ENCODE results near the gene MYH10.

MYH10 gene

DNA sequence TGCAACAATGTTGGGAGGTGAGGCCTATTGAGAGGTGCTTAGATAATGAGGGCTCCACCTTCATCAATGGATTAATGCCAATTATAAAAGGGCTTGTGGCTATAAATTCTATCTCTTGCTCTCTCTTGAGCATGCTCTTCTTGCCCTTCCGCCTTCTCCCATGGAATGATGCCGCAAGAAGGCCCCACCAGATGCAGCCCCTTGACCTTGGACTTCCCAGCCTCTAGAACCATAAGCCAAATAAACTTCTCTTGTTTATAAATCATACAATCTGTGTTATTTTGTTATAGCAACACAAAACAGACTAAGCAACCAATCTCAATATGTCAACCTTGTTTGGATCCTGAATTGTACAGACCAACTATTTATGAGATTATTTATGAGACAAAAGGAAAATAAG is 20.0 kb downstream of the MYH10 start:
- FAIRE-seq = no peak

GRCh38 chr17:8609910-8610309 is 20.6 kb downstream of the MYH10 start:
- no peak for FAIRE-seq
- no peak for DNase-seq (ENCODE audit: insufficient read length, low spot score)

More for the DNA sequence above, 20.0 kb downstream of the MYH10 start:
- DNase-seq (ENCODE audit: insufficient read length, low spot score) = no peak

- FAIRE-seq (no peak), DNase-seq (ENCODE audit: insufficient read length, low spot score) (no peak)
These were observed 22.5 kb downstream of the MYH10 start for GRCh38 chr17:8608001-8608400.

DNA sequence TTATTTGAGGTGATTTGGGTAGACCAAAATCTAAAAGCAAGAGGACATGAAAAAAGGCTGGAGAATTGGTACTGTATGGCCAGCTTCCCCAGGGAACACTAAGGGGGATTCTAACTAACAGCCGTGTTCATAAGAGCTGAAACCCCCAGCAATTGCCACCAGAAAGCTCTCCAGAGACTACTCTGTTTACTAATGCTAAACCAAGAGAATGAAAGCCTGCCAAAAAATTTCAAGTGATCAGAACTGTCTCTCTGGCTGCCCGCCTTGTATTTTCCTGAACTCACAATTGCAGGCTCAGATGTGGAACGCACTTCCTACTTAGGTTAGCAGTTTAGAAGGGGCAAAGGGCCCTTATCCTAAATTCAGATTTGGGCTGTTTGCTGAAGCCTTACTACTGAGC is 24.1 kb downstream of the MYH10 start:
- FAIRE-seq (no peak), DNase-seq (ENCODE audit: insufficient read length, low spot score) (no peak)

DNA sequence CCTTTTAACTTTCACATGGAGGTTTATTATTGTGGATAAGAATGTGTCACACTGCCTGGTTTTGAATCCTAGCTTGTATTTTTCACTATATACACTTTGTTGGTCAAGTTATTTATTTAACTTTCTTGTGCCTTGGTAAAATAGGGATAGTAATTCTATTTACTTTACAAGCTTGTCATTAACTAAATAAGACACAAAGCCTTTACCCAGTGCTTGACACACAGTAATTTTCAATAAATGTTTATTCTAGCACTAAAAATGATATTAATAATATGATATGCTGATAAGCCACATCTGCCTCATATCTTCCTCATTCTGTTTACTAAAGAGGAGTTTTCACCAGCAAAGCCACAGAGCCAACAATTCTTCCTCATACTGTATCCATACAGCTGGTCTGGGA is 27.8 kb downstream of the MYH10 start:
- DNase-seq (ENCODE audit: insufficient read length, low spot score) (no peak), FAIRE-seq (no peak)

GRCh38 chr17:8599351-8600011 is 31.0 kb downstream of the MYH10 start:
- FAIRE-seq = no peak
- DNase-seq (ENCODE audit: insufficient read length, low spot score) = no peak

DNA sequence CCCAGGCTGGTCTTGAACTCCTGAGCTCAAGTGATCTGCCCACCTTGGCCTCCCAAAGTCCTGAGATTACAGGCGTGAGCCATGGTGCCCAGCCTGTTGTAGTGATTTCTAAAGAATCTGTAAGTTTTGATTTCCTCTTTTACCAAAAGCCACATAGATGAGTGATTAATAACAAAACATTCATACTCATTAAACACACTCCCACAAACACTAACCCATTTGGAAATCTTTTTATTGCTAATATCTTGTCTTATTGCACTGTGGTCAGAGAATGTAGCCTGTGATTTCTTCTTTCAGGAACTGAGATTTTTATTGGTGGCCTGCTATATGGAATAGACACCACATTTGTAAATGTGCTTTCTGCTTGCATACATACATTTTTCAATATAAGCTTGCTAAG is 31.6 kb downstream of the MYH10 start:
- DNase-seq (ENCODE audit: insufficient read length, low spot score) (no peak), FAIRE-seq (no peak)

- FAIRE-seq = no peak
- no peak for DNase-seq (ENCODE audit: insufficient read length, low spot score)
These were observed 36.7 kb downstream of the MYH10 start for GRCh38 chr17:8593830-8594229.

DNA sequence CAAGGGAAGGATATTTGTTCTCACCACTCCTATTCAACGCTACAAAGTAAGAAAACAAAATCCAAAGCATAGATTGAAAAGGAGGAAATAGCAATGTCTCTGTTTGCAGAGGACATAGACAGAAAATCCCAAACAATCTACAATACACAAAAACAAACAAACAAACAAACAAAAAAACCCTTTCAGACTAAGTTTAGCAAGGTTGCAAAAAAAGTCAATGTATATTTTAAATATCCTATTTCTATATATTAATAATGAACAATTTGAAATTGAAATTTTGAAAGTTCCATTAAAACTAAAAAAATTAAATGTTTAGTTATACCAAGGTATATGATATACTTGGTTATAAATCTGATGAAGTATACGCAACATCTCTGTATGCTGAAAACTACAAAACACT is 37.2 kb downstream of the MYH10 start:
- no peak for DNase-seq (ENCODE audit: insufficient read length, low spot score)
- FAIRE-seq = no peak

DNA sequence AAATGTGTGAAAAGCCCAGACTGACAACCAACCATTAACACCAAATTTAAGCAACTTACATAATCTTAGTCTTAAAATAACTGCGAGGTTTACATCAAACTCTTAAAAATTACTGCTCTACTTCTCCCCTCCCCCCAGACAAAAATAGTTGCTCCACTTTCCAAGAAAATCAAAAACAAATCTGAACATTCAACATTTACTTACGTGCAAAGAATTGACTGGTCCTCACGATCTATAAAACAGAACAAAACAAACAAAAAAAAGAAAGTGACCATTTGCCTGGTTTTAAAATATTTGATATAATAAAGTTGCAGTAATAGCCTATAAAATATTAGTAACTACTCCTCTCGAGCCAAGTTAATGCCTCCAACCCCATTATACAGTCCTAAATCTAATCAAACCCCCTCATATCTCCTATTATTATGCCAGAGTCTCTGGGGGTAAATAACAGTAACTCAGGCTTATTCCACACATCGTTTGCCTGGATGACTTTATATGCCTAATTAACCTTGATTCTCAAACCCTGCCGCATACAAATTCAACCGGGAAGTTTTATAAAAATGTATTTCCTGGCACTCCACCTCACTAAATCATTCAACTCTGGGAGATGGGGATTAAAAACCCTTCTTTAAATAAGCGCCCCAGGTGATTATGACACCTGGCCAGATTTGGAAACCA is 41.5 kb downstream of the MYH10 start:
- no peak for FAIRE-seq
- DNase-seq (ENCODE audit: insufficient read length, low spot score) = no peak

DNA sequence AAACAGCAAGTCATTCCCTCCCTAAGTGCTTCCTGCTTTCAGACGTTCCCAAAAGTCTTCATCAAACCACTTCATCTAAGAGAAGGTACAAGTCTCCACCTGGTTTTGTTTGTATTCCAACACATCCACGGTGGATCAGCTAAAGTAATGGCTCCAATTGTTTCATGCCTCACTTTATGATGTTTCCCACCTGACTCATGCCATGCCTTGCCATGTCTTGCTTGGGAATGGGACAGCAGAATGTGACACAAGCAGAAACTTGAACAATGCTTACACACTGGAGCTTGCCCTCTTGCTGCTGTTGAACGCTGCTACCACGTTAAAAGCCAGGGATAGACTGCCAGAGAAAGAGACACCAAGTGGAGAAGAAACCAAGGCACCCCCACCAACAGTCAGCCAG is 43.8 kb downstream of the MYH10 start:
- FAIRE-seq (no peak), DNase-seq (ENCODE audit: insufficient read length, low spot score) (no peak)

DNA sequence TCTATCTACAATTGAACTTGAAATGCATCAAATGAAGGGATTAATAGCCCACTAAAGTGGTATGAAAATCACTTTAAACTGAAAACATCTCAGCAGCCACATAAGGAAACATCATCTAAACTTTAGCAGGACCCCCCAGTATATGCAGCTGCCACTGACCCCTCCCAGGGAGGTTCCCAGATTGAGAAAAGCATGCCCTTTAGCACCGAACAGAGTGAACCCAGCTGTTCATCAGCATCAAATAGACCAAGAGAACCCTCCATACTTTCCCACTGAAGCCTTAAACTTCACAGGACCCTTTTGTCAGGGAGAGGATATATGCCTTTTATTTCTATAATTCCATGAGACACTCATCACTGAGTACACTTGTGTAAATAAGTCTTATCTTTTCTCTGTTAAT is 44.6 kb downstream of the MYH10 start:
- DNase-seq (ENCODE audit: insufficient read length, low spot score) = no peak
- FAIRE-seq = no peak

DNA sequence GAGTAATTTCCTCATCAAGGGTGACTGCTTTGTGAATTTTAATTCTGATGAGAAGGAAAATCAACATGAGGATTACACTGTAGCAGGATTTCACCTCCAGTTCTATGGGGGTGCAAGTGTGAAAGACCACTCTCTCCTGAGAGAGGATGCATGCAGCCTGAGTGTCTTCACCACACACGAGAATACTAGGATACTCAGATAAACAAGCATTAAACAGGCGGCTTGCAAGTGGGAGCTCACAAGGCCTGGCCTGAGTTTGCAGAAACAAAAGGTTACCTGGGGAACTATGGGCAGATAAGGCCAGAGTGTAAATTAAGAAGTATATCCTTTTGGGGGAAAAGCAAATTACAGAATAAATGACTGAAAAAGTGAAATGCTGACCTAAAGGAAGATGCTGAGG is 46.6 kb downstream of the MYH10 start:
- DNase-seq (ENCODE audit: insufficient read length, low spot score) (no peak), FAIRE-seq (no peak)

DNA sequence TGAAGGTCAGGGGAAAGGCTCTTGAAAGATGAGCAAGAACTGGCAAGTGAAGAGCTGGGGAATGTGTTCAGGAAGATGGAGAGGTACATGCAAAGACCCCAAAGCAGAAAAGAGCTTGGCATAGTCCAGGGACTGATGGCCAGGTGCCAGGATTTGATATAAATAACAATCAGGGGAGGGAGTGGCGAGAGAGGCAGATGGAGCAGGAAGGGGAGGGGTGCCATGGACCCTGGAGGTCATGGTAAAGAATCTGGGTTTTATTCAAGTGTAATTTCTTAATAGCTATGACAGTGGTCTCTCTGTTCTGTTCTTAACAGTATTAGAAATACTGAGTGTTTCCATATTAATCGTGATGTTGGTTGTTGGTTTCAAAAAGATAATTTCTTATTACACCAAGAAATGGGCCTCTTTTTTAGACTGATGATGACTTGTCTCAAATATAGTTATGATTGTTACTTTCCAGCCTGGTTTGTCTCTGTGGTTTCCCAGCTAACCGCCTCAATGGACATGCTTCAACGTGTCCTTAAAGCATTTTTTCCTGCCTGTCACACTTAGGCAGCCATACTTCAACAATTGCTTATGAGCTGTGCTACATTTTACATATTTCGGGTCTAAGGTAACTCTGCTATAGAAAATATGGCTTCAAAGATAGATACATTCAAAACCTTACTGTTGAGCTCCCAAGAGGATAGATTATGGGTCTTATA is 49.4 kb downstream of the MYH10 start:
- FAIRE-seq (no peak), DNase-seq (ENCODE audit: insufficient read length, low spot score) (no peak)

GRCh38 chr17:8577868-8578267 is 52.7 kb downstream of the MYH10 start:
- DNase-seq (ENCODE audit: insufficient read length, low spot score) (no peak), FAIRE-seq (no peak)

GRCh38 chr17:8576559-8577294 is 53.8 kb downstream of the MYH10 start:
- FAIRE-seq = no peak
- DNase-seq (ENCODE audit: insufficient read length, low spot score) = no peak

GRCh38 chr17:8574687-8575086 is 55.8 kb downstream of the MYH10 start:
- DNase-seq (ENCODE audit: insufficient read length, low spot score) (no peak), FAIRE-seq (peak; percentile 26)

GRCh38 chr17:8572764-8573163 is 57.8 kb downstream of the MYH10 start:
- DNase-seq (ENCODE audit: insufficient read length, low spot score) (no peak), FAIRE-seq (no peak)

GRCh38 chr17:8563981-8564602 is 66.4 kb downstream of the MYH10 start:
- DNase-seq (ENCODE audit: insufficient read length, low spot score) (no peak), FAIRE-seq (no peak)

DNA sequence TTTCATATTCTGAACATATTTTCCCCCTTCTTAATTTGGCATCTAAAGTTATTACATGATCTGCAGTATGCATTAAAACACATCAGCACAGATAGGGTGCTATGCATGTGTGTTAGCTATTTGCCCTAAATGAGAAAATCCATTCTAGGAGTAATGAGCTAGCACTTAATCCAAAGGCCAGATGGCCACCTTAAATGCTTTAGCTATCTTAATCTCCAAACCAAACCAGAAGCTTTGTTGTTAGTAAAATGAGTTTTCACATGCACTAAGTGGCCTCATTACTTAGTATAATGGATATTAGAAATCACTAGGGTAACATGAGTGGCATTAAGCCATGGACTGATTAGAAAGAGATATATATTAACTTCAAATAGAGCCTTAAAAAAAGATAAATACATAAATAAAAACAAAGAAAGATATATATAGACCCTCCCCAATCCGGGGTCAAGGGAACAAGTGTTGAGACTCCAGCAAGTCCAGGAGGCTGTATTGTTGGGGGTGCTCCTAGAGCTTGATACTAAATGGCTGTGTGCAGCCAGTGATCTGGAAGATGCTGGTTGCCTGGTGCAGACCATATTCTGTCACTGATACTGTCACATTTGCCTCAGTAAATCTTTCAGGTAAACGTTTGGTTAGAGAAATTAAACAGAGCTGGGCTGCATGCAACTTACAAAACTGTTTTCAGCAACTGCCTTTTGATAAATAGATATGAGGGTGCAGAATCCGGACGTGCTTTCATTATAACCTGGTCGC is 67.3 kb downstream of the MYH10 start:
- DNase-seq (ENCODE audit: insufficient read length, low spot score) (no peak), FAIRE-seq (no peak)
